ENCODE data around the gene NME7.
"Not testable (repeated sequence)": the region's sequence is repeated elsewhere in the genome, so short reads cannot be mapped to it uniquely, and the experiment has no call there.

The NME7 gene

GRCh38 chr1:169367686-169368405 is at the start of gene NME7, which contains the start of gene BLZF1:
NME7 (minus strand) TSS chr1:169367797; CDS start chr1:169367710, 87 bp downstream.
BLZF1 (plus strand) TSS chr1:169368195; CDS start chr1:169369523, 1,328 bp downstream.
- in situ Hi-C loops (cut with MboI; ENCODE audit: low sequenced_read_pairs): loop anchor here (25.0 kb wide), 1 partner anchor 931 kb away; no protein-coding TSS in a partner anchor

GRCh38 chr1:169414952-169415351 is 47.4 kb upstream of the NME7 start:
- in situ Hi-C loops (cut with MboI; ENCODE audit: low sequenced_read_pairs): no loop called here

GRCh38 chr1:169408340-169408739 is 40.7 kb upstream of the NME7 start:
- in situ Hi-C loops (cut with MboI; ENCODE audit: low sequenced_read_pairs): not testable (repeated sequence)

- in situ Hi-C loops (cut with MboI; ENCODE audit: low sequenced_read_pairs): not testable (repeated sequence)
These were observed 35.0 kb upstream of the NME7 start for GRCh38 chr1:169402578-169402977.

- in situ Hi-C loops (cut with MboI; ENCODE audit: low sequenced_read_pairs): no loop called here
These were observed 28.4 kb upstream of the NME7 start for GRCh38 chr1:169395955-169396354.

- in situ Hi-C loops (cut with MboI; ENCODE audit: low sequenced_read_pairs): no loop called here
These were observed 24.8 kb upstream of the NME7 start for GRCh38 chr1:169392406-169392805.

- in situ Hi-C loops (cut with MboI; ENCODE audit: low sequenced_read_pairs): no loop called here
These were observed 22.7 kb upstream of the NME7 start for GRCh38 chr1:169390303-169390702.

- in situ Hi-C loops (cut with MboI; ENCODE audit: low sequenced_read_pairs): no loop called here
These were observed 19.8 kb upstream of the NME7 start for GRCh38 chr1:169387399-169387798.

GRCh38 chr1:169383449-169383848 is 15.9 kb upstream of the NME7 start:
- in situ Hi-C loops (cut with MboI; ENCODE audit: low sequenced_read_pairs): no loop called here

- in situ Hi-C loops (cut with MboI; ENCODE audit: low sequenced_read_pairs): no loop called here
These were observed 13.6 kb upstream of the NME7 start for GRCh38 chr1:169381162-169381561.

GRCh38 chr1:169371404-169371803 is 3.8 kb upstream of the NME7 start:
- in situ Hi-C loops (cut with MboI; ENCODE audit: low sequenced_read_pairs): loop anchor here (25.0 kb wide), 1 partner anchor 934 kb away; no protein-coding TSS in a partner anchor

GRCh38 chr1:169368406-169368769 is 791 bp upstream of the NME7 start:
- in situ Hi-C loops (cut with MboI; ENCODE audit: low sequenced_read_pairs): loop anchor here (25.0 kb wide), 1 partner anchor 931 kb away; no protein-coding TSS in a partner anchor

GRCh38 chr1:169367096-169367685 is 406 bp downstream of the NME7 start:
- in situ Hi-C loops (cut with MboI; ENCODE audit: low sequenced_read_pairs): loop anchor here (25.0 kb wide), 1 partner anchor 930 kb away; no protein-coding TSS in a partner anchor

- in situ Hi-C loops (cut with MboI; ENCODE audit: low sequenced_read_pairs): loop anchor here (25.0 kb wide), 1 partner anchor 928 kb away; no protein-coding TSS in a partner anchor
These were observed 2.6 kb downstream of the NME7 start for GRCh38 chr1:169364948-169365347.

- in situ Hi-C loops (cut with MboI; ENCODE audit: low sequenced_read_pairs): loop anchor here (25.0 kb wide), 1 partner anchor 926 kb away; no protein-coding TSS in a partner anchor
These were observed 4.4 kb downstream of the NME7 start for GRCh38 chr1:169363046-169363730.

GRCh38 chr1:169361281-169361680 is 6.3 kb downstream of the NME7 start:
- in situ Hi-C loops (cut with MboI; ENCODE audit: low sequenced_read_pairs): loop anchor here (25.0 kb wide), 1 partner anchor 924 kb away; no protein-coding TSS in a partner anchor

GRCh38 chr1:169360415-169360814 is 7.2 kb downstream of the NME7 start:
- in situ Hi-C loops (cut with MboI; ENCODE audit: low sequenced_read_pairs): loop anchor here (25.0 kb wide), 1 partner anchor 923 kb away; no protein-coding TSS in a partner anchor

GRCh38 chr1:169348383-169349036 is 19.1 kb downstream of the NME7 start:
- in situ Hi-C loops (cut with MboI; ENCODE audit: low sequenced_read_pairs): loop anchor here (10.0 kb wide), 1 partner anchor 734 kb away; no protein-coding TSS in a partner anchor

- in situ Hi-C loops (cut with MboI; ENCODE audit: low sequenced_read_pairs): loop anchor here (10.0 kb wide), 1 partner anchor 733 kb away; no protein-coding TSS in a partner anchor
These were observed 19.8 kb downstream of the NME7 start for GRCh38 chr1:169347688-169348382.

GRCh38 chr1:169346036-169346589 is 21.5 kb downstream of the NME7 start:
- in situ Hi-C loops (cut with MboI; ENCODE audit: low sequenced_read_pairs): loop anchor here (10.0 kb wide), 1 partner anchor 731 kb away; no protein-coding TSS in a partner anchor
